ENCODE results near the gene MTRR.

Gene MTRR

DNA sequence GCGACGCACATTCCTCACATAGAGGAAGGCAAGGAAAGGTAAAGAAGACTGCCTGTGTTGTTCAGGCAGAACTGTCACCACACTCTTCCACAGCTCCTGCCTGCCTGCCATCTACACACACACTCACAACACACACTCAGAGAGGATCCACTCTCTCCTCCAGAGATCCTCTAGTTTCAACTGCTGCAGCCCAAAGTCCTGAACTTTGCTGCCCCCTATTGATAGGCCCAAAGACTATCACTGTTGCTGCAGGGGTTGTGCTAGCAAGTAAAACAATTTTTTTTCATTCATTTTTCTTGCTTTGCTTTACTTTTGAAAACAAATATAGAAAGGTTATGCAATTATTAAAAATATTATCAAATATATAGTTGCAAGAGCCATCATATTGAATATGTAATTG is 12.1 kb upstream of the MTRR start:
- no peak for DNase-seq (ENCODE audit: extremely low read depth in 1 of 2, low read depth in 1 of 2)

DNA sequence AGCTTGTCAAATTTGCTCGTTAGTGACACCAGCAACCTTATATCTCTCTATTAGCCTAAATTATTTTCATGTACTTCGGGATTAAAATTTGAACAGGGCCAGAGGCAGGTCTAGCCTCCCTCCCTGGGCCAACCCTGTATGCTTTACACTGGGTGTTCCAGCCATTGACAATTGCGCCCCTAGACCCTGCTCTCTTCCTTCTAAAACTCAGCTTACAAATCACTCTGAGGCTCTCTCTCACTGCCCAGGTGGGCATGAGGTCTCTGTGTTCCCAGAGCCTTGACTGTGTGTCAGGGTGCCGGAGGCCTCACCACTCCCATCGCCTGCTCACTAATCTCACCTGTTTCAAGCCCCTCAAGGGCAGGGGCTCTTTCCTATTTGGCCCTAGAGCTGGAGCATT is 11.6 kb upstream of the MTRR start:
- DNase-seq (ENCODE audit: extremely low read depth in 1 of 2, low read depth in 1 of 2), result no peak

- no peak for DNase-seq (ENCODE audit: extremely low read depth in 1 of 2, low read depth in 1 of 2)
These were observed 10.9 kb upstream of the MTRR start for GRCh38 chr5:7857926-7858632.

DNA sequence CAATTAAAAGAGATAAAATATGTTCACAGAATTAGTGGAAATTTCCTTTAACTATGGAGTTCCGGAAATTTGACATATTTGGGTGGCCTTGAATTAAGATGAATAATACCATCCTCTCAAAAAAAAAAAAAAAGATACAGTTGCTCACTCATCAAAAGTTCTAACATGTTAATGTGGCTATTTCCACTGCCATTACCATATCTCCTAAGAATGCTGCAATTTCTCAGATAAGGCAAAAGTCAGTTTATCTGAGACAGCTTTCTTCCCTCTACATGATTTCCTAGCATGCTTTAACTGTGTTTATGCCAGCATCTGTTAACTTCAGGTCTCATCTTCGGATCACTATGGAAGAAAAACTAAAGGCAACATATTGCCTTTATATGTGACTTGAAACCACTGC is 2.8 kb upstream of the MTRR start:
- DNase-seq (ENCODE audit: extremely low read depth in 1 of 2, low read depth in 1 of 2), result no peak

DNA sequence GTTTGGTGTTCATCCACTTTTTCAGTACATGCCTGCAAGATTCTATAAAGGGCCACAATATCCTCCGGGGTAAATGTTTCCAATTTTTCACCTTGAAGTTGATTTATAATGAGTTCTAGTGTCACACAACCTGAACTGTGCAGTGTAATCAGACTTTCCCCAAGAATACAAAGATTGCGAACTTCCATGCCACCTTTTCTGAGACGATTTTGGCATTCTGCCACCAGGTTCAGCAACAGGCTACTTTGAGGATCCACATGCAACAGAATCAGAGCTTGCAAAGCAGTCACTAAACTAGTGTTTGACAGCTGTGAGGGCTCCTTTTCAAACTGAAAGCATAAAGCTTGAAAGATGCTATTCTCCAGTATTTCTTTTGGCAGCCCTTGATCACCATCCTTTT is 1.7 kb upstream of the MTRR start:
- no peak for DNase-seq (ENCODE audit: extremely low read depth in 1 of 2, low read depth in 1 of 2)

GRCh38 chr5:7868427-7868772 is 548 bp upstream of the MTRR start:
- no peak for DNase-seq (ENCODE audit: extremely low read depth in 1 of 2, low read depth in 1 of 2)

- DNase-seq (ENCODE audit: extremely low read depth in 1 of 2, low read depth in 1 of 2), result no peak
These were observed 657 bp downstream of the MTRR start for GRCh38 chr5:7869474-7870136.

- DNase-seq (ENCODE audit: extremely low read depth in 1 of 2, low read depth in 1 of 2), result no peak
These were observed 2.7 kb downstream of the MTRR start for GRCh38 chr5:7871653-7872052.

GRCh38 chr5:7872517-7873130 is 3.7 kb downstream of the MTRR start:
- DNase-seq (ENCODE audit: extremely low read depth in 1 of 2, low read depth in 1 of 2), result no peak

GRCh38 chr5:7873216-7873615 is 4.3 kb downstream of the MTRR start:
- no peak for DNase-seq (ENCODE audit: extremely low read depth in 1 of 2, low read depth in 1 of 2)

DNA sequence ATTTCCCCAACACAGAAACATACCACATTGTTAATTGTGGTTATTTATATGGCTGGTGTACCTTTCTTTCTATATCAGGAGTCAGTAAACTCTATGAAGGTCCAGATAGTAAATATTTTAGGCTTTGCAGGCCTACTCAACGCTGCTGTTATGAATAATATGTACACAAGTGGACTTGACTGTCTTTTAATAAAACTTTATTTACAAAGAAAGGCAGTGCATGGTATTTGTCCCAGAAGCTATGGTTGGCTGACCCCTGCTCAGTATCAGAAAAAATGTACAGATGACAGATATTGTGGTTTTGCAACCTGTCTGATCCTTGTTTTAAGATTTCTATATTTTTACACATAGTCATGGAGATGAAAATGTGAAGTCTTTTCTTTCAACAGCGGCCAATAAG is 5.7 kb downstream of the MTRR start:
- DNase-seq (ENCODE audit: extremely low read depth in 1 of 2, low read depth in 1 of 2), result no peak

DNA sequence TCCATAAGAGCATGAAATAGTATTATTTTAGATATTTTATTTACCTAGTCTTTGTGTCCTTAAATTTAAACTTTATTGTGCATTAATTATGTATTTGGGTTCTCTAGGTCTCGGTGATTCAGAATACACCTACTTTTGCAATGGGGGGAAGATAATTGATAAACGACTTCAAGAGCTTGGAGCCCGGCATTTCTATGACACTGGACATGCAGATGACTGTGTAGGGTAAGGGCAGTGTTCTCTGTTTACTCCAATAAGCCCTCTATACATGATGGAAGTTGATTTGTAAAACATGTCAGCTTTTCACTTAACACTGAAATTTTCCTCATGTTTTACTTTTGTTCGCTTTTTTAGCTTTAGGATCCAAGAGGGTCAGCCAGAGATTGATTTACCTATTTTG is 6.2 kb downstream of the MTRR start:
- DNase-seq (ENCODE audit: extremely low read depth in 1 of 2, low read depth in 1 of 2), result no peak

- no peak for DNase-seq (ENCODE audit: extremely low read depth in 1 of 2, low read depth in 1 of 2)
These were observed 7.9 kb downstream of the MTRR start for GRCh38 chr5:7876867-7877266.

DNA sequence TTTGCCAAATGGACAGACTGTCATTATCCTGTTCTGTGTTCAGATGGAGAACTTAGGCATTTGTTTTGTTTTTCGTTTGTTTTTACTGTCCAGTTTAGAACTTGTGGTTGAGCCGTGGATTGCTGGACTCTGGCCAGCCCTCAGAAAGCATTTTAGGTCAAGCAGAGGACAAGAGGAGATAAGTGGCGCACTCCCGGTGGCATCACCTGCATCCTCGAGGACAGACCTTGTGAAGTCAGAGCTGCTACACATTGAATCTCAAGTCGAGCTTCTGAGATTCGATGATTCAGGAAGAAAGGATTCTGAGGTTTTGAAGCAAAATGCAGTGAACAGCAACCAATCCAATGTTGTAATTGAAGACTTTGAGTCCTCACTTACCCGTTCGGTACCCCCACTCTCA is 8.9 kb downstream of the MTRR start:
- DNase-seq (ENCODE audit: extremely low read depth in 1 of 2, low read depth in 1 of 2), result no peak

GRCh38 chr5:7878381-7878873 is 9.5 kb downstream of the MTRR start:
- DNase-seq (ENCODE audit: extremely low read depth in 1 of 2, low read depth in 1 of 2), result no peak

- no peak for DNase-seq (ENCODE audit: extremely low read depth in 1 of 2, low read depth in 1 of 2)
These were observed 12.1 kb downstream of the MTRR start for GRCh38 chr5:7881091-7881490.

- DNase-seq (ENCODE audit: extremely low read depth in 1 of 2, low read depth in 1 of 2), result no peak
These were observed 12.9 kb downstream of the MTRR start for GRCh38 chr5:7881816-7882215.

- DNase-seq (ENCODE audit: extremely low read depth in 1 of 2, low read depth in 1 of 2), result no peak
These were observed 14.0 kb downstream of the MTRR start for GRCh38 chr5:7882926-7883325.

GRCh38 chr5:7884491-7885267 is 15.7 kb downstream of the MTRR start:
- no peak for DNase-seq (ENCODE audit: extremely low read depth in 1 of 2, low read depth in 1 of 2)

GRCh38 chr5:7886849-7887475 is 18.0 kb downstream of the MTRR start:
- no peak for DNase-seq (ENCODE audit: extremely low read depth in 1 of 2, low read depth in 1 of 2)

DNA sequence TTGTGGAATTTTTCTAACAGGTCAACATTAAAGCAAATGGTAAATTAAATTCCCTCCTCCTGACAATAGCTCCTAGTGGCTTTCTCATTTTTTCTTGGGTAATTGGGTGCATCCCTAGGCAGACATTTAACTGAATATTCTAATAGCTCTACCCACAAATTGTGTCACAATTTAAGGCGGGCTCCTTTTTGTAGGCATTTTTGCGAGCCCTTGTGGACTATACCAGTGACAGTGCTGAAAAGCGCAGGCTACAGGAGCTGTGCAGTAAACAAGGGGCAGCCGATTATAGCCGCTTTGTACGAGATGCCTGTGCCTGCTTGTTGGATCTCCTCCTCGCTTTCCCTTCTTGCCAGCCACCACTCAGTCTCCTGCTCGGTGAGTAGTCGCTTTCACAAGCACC is 20.0 kb downstream of the MTRR start:
- DNase-seq (ENCODE audit: extremely low read depth in 1 of 2, low read depth in 1 of 2), result no peak

Measured in activated CD8-positive, alpha-beta memory T cell treated with anti-CD3 and anti-CD28 coated beads for 1 hour (primary cell).